Measurements from ENCODE around the gene RNF7.
"Not testable (repeated sequence)": the region's sequence is repeated elsewhere in the genome, so short reads cannot be mapped to it uniquely, and the experiment has no call there.

RNF7 gene

DNA sequence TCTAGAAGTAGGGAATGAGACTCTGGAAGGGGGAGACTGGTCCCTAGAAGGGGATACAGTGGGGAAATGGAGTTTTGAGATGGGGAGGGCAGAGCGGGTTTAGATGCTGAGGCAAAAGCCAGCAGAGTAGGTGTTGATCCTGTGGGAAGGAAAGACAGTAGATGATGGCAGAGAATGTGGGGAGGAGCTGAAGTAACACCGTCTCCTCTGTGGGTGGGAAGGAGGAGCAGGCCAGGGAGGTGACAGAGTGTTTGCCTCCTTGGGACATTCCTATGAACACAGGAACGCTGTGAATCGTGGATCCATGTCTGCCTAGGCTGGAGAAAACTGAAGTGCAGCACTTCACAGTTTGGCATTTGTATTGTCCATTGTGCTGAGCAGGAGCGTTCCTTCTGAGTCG lies 45.5 kb downstream of the RNF7 start:
- no peak for DNase-seq

DNA sequence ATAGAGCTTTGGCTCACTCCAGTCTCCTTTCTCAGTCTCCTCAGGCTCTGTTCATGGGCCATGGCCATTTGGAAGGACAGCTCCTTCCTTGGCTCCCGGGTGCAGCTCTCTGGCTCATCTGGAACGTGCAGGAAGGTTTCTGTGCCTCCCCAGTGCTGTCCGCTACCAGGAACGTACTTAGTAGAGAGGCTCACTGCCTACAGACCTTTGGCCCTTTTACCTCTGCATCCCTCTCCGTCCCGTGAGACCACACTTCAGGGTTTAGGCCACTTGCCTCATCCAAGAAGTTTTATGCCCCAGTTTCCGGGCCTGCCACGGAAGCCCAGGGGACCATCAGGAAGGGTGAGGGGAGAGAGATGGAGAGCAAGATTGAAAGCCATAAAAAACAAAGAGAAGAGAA lies 46.0 kb downstream of the RNF7 start:
- DNase-seq, result no peak

DNA sequence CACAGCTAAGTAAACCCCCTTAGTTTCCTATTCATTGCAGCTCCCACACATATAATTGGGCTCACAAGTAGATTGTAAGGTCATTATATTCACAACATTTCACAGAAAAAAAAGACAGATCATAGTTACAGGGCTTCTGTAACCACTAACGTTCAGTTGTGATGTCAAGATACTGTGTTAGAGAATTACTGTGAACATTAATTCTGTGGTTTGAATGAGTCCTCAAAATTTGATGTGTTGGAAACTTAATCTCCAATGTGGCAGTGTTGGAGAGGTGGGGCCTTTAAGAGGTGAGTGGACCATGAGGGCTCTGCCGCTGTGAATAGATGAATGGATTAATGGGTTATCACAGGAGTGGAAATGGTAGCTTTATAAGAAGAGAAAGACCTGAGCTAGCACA lies 46.4 kb downstream of the RNF7 start:
- peak; percentile 16 for DNase-seq

DNA sequence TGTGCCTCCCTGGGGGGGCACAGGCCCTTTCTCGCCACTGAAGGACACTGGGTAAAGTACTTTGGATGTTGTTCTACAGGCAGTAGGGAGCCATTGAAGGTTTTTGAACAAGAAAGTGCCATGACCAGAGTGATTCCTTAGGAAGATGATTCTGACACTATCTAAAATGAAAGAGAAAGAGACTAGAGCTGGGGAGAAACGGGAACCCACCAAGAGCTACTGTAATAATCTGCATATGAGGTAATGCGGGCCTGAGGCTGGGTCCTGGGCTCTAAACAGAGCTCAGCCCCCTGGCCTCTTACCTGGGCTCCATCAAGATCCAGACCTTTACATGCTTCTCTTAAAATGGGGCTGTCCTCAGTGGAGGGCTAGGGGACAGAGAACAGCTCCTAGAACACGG lies 50.1 kb downstream of the RNF7 start:
- no peak for DNase-seq

DNA sequence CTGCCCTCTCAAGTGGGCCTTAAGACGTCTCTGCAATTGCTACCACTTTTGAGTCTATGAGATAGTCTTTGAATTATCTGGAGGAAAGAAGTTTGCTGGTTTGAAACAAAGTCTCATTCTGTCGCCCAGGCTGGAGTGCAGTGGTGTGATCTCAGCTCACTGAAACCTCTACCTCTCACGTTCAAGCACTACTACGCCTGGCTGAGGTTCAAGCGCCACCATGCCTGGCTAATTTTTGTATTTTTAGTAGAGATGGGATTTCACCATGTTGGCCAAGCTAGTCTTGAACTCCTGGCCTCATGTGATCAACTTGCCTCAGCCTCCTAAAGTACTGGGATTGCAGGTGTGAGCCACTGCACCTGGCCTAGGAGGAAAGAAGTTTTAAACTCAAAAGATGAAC lies 50.7 kb downstream of the RNF7 start:
- DNase-seq, result not testable (repeated sequence)

DNA sequence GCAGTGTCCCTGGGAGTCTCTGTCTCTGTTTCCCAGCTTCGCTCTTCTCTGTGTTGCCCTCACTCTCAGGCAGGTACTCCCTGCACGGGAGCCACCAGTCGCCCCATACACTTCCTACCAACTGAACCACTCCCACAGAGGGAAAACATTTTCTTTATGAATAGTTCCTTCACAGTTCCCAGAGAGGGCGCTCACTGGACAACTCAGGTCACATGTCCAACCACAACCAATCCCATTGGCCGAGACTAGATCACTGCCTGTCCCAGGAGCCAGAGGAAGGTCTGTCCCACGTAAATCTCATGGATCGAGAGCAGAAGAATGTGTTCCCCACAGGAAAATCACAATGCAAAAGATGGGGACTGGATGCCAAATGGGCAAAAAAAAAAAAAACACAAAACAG lies 51.2 kb downstream of the RNF7 start:
- peak; percentile 48 for DNase-seq

DNA sequence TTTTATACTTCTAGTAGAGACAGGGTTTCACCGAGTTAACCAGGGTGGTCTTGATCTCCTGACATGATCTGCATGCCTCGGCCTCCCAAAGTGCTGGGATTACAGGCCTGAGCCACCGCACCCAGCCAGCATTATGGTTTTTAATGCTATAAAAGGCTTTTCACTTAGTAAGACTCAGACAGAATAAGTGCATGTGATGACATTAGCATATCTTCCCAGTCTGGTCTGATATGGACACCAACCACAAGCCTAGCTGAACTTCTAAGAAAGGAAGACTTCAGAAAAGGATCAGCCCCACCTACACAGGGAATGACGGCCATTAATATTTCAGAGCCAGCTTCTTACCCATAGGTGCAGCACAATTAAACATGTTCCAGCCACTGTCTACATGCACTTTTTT lies 52.1 kb downstream of the RNF7 start:
- DNase-seq, result peak; percentile 27

DNA sequence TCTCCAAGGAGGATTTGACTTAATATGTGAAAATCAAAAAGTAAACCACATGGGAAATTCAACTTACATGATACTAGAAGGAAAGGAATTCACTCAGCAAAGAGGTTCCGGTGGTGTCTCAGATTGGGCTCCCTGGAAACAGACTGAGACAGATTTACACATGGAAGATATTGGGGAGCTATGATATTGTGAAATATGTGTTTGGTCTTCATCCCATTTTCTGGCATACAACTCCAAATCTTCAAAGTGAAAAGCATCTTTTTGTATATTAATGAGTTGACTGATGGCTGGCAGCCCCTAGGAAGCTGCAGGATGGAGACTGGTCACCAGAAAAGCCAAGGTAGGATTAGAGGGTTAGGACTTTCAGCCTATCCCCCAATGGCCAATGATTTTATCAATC lies 54.4 kb downstream of the RNF7 start:
- DNase-seq, result no peak

DNA sequence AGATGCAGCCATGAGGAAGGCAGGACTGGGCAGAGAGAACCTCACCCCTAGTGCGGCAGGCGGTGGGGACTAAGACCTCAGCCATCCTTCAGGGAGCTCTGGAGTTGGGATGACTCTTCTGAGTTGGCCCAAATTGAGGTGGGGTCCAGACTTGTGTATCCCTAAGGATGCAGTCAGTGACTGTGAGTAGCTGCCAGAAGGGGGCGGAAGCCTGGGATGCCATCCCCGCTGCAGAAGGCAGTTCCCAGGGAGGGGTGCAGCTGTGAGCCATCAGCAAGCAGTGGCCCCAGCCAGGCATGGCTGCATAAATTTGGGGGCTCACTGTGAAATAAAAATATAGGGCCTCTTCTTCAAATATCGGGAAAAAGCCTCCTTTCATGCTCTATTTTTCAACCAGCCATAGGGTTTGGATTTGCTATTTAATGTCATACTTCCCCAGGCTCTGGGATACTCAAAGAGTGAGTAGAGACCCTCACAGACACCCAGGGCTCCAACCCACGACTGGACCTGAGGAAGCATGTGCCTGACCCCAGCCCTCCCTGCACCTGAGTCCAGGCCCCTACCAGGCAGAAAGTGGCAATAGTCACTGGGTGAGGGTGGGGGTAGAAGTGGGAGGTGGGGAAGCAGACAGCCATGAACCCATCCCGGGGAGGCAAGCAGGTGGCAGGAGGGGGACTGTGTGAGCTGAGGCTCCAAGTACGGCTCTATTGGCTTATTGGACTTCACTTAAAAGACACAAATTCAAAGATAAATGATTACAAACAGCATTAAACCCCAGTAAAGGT lies 55.6 kb downstream of the RNF7 start:
- no peak for DNase-seq

DNA sequence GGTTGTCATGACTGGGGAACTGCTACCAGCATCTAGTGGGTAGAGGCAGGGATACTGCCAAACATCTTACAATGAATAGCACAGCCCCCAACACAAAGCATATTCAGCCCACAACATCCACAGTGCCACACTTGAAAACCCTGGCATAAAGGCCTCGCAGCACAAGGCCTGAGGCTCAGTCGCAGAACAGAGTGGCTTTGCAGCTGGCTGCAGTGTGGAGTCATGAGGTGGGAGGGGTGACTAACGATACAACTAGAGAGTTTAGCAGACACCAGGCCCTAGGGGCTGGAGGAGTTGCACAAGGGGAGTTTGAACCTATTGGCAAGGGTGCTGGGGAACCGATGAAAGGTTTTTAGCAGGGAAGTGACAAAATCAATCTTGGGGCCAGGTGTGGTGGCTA lies 57.2 kb downstream of the RNF7 start:
- no peak for DNase-seq

DNA sequence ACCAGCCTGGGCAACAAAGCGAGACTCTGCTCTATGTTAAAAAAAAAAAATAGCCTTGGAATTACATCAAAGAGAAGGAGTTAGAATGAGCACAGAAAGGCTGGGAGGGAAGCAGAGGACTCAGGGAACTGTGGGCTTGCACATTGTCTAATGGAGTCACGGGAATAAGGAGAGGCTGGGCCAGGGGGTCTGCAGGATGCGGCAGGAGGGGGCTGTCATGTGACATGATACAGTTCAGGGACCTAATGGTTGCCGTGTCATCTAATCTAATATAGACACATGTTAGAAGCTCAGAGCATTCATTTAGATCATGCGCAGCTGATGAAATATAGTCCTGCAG lies 57.6 kb downstream of the RNF7 start:
- DNase-seq, result no peak

DNA sequence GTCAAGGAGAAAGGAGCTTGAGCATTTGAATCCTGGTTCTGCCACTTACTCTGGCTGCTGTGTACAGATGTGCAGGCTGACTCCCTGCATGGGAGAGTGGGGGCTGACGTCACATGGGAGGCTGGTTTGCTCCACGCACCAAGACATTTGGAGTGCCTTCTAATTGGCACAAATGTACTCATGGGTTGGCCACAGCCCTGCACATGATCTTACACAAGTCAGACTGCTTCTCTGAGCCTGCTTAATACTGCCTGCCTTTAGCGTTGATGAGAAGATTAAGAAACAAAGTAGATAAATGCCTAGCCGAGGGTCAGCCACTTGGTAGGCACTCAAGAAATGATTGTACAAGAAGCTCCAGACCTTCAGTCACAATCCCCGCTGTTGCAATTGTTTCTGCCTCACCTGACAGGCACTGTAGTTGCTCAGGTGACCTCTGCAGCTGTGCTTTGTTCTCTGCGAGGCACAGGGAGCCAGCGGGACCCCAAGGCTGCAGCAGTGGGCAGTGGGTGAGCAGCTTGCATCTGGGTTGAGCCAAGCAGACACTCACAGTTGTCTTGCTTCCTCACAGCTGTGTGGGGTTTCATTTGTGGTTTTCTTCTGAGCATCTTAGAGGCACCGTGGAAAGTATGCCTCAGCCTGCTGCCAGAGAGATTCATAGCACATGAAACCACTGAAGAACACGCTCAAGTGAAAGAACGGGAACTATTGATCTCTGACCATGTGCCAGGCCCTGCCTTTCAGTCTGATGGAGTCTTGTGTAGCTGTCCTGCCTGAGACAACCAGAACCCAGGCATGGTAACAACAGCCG lies 58.2 kb downstream of the RNF7 start:
- DNase-seq, result peak; percentile 47
